ENCODE results near the gene LASP1NB.
A peak's percentile ranks its signal among the peaks of the same experiment; 100 is the strongest.

The LASP1NB gene

DNA sequence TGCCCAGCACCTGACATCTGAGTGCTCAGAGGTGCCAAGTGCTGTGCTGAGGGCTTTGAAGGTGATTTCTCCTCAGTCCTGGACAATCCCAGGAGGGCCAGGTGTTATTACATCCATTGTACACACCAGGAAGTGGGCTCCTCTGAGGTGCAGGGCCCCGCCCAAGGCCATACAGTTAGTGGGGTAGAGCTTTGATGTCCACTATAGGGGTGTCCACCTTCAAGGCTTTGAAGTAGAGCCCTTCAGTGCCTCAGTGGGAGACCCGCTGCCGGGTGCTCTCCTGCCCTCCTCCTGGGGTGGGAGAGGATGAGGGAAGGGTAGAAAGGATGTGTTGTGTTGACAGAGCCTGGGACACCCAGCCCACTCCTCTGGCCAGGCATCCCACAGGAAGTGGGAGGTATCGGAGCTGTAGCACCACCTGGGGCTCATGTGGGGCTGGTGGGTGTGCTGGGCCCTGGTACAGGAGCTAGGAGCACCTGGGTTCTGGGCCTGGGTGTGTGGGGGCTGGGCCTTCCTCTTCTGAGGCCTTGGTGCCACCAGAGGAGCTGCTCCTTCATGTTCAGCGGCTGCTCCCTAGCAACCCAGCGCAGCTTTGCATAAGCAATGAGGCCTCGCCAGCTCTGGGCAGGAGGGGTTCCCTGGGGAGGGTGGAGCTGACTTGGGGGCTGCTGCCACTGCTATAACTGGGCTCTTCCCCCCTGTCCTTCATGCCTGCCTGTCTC, 48.1 kb upstream of the LASP1NB start (continued):
- TF ChIP-seq MATR3 (CRISPR knock-in tag; IDR thresholded peaks at IDR 0.05) (no peak), DPF2 (CRISPR knock-in tag; IDR thresholded peaks at IDR 0.05; ENCODE audit: borderline replicate concordance, low read depth) (no peak), ZNF101 (CRISPR knock-in tag; IDR thresholded peaks at IDR 0.05; ENCODE audit: borderline replicate concordance, low read depth) (no peak), AGO2 (optimal IDR thresholded peaks at IDR 0.05; ENCODE audit: low read depth, low read length) (peak; percentile 30), ZSCAN22 (CRISPR knock-in tag; IDR thresholded peaks at IDR 0.05) (no peak), ZNF143 (CRISPR knock-in tag; IDR thresholded peaks at IDR 0.05) (no peak), MTA1 (CRISPR knock-in tag; IDR thresholded peaks at IDR 0.05; ENCODE audit: borderline replicate concordance) (no peak)
- TF ChIP-seq, protein P1, sequence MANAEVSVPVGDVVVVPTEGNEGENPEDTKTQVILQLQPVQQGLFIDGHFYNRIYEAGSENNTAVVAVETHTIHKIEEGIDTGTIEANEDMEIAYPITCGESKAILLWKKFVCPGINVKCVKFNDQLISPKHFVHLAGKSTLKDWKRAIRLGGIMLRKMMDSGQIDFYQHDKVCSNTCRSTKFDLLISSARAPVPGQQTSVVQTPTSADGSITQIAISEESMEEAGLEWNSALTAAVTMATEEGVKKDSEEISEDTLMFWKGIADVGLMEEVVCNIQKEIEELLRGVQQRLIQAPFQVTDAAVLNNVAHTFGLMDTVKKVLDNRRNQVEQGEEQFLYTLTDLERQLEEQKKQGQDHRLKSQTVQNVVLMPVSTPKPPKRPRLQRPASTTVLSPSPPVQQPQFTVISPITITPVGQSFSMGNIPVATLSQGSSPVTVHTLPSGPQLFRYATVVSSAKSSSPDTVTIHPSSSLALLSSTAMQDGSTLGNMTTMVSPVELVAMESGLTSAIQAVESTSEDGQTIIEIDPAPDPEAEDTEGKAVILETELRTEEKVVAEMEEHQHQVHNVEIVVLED (CRISPR knock-in tag; IDR thresholded peaks at IDR 0.05; ENCODE audit: borderline replicate concordance): no peak
- TF ChIP-seq, protein P2, sequence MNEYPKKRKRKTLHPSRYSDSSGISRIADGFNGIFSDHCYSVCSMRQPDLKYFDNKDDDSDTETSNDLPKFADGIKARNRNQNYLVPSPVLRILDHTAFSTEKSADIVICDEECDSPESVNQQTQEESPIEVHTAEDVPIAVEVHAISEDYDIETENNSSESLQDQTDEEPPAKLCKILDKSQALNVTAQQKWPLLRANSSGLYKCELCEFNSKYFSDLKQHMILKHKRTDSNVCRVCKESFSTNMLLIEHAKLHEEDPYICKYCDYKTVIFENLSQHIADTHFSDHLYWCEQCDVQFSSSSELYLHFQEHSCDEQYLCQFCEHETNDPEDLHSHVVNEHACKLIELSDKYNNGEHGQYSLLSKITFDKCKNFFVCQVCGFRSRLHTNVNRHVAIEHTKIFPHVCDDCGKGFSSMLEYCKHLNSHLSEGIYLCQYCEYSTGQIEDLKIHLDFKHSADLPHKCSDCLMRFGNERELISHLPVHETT (CRISPR knock-in tag; conservative IDR thresholded peaks at IDR 0.05): no peak
- TF ChIP-seq, protein P3, sequence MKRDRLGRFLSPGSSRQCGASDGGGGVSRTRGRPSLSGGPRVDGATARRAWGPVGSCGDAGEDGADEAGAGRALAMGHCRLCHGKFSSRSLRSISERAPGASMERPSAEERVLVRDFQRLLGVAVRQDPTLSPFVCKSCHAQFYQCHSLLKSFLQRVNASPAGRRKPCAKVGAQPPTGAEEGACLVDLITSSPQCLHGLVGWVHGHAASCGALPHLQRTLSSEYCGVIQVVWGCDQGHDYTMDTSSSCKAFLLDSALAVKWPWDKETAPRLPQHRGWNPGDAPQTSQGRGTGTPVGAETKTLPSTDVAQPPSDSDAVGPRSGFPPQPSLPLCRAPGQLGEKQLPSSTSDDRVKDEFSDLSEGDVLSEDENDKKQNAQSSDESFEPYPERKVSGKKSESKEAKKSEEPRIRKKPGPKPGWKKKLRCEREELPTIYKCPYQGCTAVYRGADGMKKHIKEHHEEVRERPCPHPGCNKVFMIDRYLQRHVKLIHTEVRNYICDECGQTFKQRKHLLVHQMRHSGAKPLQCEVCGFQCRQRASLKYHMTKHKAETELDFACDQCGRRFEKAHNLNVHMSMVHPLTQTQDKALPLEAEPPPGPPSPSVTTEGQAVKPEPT (CRISPR knock-in tag; IDR thresholded peaks at IDR 0.05; ENCODE audit: low read depth): no peak
- TF ChIP-seq, protein P4, sequence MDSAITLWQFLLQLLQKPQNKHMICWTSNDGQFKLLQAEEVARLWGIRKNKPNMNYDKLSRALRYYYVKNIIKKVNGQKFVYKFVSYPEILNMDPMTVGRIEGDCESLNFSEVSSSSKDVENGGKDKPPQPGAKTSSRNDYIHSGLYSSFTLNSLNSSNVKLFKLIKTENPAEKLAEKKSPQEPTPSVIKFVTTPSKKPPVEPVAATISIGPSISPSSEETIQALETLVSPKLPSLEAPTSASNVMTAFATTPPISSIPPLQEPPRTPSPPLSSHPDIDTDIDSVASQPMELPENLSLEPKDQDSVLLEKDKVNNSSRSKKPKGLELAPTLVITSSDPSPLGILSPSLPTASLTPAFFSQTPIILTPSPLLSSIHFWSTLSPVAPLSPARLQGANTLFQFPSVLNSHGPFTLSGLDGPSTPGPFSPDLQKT (CRISPR knock-in tag; IDR thresholded peaks at IDR 0.05; ENCODE audit: borderline replicate concordance): no peak
- TF ChIP-seq, protein P5, sequence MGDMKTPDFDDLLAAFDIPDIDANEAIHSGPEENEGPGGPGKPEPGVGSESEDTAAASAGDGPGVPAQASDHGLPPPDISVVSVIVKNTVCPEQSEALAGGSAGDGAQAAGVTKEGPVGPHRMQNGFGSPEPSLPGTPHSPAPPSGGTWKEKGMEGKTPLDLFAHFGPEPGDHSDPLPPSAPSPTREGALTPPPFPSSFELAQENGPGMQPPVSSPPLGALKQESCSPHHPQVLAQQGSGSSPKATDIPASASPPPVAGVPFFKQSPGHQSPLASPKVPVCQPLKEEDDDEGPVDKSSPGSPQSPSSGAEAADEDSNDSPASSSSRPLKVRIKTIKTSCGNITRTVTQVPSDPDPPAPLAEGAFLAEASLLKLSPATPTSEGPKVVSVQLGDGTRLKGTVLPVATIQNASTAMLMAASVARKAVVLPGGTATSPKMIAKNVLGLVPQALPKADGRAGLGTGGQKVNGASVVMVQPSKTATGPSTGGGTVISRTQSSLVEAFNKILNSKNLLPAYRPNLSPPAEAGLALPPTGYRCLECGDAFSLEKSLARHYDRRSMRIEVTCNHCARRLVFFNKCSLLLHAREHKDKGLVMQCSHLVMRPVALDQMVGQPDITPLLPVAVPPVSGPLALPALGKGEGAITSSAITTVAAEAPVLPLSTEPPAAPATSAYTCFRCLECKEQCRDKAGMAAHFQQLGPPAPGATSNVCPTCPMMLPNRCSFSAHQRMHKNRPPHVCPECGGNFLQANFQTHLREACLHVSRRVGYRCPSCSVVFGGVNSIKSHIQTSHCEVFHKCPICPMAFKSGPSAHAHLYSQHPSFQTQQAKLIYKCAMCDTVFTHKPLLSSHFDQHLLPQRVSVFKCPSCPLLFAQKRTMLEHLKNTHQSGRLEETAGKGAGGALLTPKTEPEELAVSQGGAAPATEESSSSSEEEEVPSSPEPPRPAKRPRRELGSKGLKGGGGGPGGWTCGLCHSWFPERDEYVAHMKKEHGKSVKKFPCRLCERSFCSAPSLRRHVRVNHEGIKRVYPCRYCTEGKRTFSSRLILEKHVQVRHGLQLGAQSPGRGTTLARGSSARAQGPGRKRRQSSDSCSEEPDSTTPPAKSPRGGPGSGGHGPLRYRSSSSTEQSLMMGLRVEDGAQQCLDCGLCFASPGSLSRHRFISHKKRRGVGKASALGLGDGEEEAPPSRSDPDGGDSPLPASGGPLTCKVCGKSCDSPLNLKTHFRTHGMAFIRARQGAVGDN (CRISPR knock-in tag; IDR thresholded peaks at IDR 0.05): no peak
- TF ChIP-seq, protein P6, sequence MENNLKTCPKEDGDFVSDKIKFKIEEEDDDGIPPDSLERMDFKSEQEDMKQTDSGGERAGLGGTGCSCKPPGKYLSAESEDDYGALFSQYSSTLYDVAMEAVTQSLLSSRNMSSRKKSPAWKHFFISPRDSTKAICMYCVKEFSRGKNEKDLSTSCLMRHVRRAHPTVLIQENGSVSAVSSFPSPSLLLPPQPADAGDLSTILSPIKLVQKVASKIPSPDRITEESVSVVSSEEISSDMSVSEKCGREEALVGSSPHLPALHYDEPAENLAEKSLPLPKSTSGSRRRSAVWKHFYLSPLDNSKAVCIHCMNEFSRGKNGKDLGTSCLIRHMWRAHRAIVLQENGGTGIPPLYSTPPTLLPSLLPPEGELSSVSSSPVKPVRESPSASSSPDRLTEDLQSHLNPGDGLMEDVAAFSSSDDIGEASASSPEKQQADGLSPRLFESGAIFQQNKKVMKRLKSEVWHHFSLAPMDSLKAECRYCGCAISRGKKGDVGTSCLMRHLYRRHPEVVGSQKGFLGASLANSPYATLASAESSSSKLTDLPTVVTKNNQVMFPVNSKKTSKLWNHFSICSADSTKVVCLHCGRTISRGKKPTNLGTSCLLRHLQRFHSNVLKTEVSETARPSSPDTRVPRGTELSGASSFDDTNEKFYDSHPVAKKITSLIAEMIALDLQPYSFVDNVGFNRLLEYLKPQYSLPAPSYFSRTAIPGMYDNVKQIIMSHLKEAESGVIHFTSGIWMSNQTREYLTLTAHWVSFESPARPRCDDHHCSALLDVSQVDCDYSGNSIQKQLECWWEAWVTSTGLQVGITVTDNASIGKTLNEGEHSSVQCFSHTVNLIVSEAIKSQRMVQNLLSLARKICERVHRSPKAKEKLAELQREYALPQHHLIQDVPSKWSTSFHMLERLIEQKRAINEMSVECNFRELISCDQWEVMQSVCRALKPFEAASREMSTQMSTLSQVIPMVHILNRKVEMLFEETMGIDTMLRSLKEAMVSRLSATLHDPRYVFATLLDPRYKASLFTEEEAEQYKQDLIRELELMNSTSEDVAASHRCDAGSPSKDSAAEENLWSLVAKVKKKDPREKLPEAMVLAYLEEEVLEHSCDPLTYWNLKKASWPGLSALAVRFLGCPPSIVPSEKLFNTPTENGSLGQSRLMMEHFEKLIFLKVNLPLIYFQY (CRISPR knock-in tag; IDR thresholded peaks at IDR 0.05; ENCODE audit: borderline replicate concordance): no peak

All from HepG2 (cell line).